ENCODE results near the gene ELOVL1. TPM values are rescaled to one million over a fixed set of nuclear protein-coding genes. Genes with fewer than 3 reads are reported as not detected.

The ELOVL1 gene
- total and polyA plus RNA-seq, 2 of the 13 experiments (the other 11 are each of a cell fraction or from before 2014, with no cell fraction given), result 55.2 to 77.4 TPM

DNA sequence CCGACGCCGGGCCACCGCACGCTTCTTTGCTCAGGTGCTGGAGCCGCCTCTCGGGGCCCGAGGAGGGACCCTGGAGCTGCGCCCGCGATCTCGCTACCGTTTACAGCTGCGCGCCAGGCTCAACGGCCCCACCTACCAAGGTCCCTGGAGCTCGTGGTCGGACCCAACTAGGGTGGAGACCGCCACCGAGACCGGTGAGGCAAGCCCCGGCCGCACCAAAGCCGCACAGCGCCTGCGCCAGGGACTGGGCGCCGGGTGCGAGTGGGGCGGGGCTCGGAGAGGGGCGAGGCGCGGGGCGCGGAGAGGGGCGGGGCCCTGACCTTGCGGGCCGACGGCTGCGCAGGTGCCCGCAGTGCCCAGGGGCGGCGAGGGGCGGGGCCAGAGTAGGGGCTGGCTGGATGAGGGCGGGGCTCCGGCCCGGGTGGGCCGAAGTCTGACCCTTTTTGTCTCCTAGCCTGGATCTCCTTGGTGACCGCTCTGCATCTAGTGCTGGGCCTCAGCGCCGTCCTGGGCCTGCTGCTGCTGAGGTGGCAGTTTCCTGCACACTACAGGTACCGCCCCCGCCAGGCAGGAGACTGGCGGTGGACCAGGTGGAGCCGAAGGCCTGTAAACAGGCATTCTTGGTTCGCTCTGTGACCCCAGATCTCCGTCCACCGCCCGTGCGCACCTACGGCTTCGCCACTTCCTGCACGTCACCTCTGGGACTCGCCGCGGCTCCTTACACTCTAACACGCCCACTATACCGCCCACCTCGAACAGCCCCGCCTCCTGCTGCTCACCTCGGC is 18.8 kb downstream of the ELOVL1 start (continued):
- peak; percentile 44 for TF ChIP-seq ZSCAN29 (CRISPR knock-in tag; conservative IDR thresholded peaks at IDR 0.05)
- no peak for TF ChIP-seq SMAD3 (CRISPR knock-in tag; IDR thresholded peaks at IDR 0.05)
- TF ChIP-seq, protein P1, sequence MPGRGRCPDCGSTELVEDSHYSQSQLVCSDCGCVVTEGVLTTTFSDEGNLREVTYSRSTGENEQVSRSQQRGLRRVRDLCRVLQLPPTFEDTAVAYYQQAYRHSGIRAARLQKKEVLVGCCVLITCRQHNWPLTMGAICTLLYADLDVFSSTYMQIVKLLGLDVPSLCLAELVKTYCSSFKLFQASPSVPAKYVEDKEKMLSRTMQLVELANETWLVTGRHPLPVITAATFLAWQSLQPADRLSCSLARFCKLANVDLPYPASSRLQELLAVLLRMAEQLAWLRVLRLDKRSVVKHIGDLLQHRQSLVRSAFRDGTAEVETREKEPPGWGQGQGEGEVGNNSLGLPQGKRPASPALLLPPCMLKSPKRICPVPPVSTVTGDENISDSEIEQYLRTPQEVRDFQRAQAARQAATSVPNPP (CRISPR knock-in tag; IDR thresholded peaks at IDR 0.05), result peak; percentile 44; the same call in 1 of the 2 replicates
- TF ChIP-seq, protein P2, sequence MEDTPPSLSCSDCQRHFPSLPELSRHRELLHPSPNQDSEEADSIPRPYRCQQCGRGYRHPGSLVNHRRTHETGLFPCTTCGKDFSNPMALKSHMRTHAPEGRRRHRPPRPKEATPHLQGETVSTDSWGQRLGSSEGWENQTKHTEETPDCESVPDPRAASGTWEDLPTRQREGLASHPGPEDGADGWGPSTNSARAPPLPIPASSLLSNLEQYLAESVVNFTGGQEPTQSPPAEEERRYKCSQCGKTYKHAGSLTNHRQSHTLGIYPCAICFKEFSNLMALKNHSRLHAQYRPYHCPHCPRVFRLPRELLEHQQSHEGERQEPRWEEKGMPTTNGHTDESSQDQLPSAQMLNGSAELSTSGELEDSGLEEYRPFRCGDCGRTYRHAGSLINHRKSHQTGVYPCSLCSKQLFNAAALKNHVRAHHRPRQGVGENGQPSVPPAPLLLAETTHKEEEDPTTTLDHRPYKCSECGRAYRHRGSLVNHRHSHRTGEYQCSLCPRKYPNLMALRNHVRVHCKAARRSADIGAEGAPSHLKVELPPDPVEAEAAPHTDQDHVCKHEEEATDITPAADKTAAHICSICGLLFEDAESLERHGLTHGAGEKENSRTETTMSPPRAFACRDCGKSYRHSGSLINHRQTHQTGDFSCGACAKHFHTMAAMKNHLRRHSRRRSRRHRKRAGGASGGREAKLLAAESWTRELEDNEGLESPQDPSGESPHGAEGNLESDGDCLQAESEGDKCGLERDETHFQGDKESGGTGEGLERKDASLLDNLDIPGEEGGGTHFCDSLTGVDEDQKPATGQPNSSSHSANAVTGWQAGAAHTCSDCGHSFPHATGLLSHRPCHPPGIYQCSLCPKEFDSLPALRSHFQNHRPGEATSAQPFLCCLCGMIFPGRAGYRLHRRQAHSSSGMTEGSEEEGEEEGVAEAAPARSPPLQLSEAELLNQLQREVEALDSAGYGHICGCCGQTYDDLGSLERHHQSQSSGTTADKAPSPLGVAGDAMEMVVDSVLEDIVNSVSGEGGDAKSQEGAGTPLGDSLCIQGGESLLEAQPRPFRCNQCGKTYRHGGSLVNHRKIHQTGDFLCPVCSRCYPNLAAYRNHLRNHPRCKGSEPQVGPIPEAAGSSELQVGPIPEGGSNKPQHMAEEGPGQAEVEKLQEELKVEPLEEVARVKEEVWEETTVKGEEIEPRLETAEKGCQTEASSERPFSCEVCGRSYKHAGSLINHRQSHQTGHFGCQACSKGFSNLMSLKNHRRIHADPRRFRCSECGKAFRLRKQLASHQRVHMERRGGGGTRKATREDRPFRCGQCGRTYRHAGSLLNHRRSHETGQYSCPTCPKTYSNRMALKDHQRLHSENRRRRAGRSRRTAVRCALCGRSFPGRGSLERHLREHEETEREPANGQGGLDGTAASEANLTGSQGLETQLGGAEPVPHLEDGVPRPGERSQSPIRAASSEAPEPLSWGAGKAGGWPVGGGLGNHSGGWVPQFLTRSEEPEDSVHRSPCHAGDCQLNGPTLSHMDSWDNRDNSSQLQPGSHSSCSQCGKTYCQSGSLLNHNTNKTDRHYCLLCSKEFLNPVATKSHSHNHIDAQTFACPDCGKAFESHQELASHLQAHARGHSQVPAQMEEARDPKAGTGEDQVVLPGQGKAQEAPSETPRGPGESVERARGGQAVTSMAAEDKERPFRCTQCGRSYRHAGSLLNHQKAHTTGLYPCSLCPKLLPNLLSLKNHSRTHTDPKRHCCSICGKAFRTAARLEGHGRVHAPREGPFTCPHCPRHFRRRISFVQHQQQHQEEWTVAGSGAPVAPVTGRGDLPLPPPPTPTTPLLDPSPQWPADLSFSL (CRISPR knock-in tag; IDR thresholded peaks at IDR 0.05), result no peak
- TF ChIP-seq ZNF816 (CRISPR knock-in tag; IDR thresholded peaks at IDR 0.05; ENCODE audit: borderline replicate concordance), result peak; percentile 78; the same call in 1 of the 2 replicates
- TF ChIP-seq ZNF460 (CRISPR knock-in tag; IDR thresholded peaks at IDR 0.05; ENCODE audit: borderline replicate concordance), result no peak
- 0 out of 2 replicates have a peak, but pooled peaks have one; percentile 36 for TF ChIP-seq PAX8 (CRISPR knock-in tag; IDR thresholded peaks at IDR 0.05; ENCODE audit: borderline replicate concordance)
- TF ChIP-seq SALL1 (CRISPR knock-in tag; IDR thresholded peaks at IDR 0.05), result peak; percentile 58
- TF ChIP-seq ZNF253 (CRISPR knock-in tag; IDR thresholded peaks at IDR 0.05; ENCODE audit: borderline replicate concordance), result no peak
- TF ChIP-seq CCAR2 (optimal IDR thresholded peaks at IDR 0.05; ENCODE audit: low read depth, low read length), result no peak
- TF ChIP-seq HOXD1 (CRISPR knock-in tag; IDR thresholded peaks at IDR 0.05), result peak; percentile 35; the same call in 1 of the 2 replicates
- TF ChIP-seq, protein P3, sequence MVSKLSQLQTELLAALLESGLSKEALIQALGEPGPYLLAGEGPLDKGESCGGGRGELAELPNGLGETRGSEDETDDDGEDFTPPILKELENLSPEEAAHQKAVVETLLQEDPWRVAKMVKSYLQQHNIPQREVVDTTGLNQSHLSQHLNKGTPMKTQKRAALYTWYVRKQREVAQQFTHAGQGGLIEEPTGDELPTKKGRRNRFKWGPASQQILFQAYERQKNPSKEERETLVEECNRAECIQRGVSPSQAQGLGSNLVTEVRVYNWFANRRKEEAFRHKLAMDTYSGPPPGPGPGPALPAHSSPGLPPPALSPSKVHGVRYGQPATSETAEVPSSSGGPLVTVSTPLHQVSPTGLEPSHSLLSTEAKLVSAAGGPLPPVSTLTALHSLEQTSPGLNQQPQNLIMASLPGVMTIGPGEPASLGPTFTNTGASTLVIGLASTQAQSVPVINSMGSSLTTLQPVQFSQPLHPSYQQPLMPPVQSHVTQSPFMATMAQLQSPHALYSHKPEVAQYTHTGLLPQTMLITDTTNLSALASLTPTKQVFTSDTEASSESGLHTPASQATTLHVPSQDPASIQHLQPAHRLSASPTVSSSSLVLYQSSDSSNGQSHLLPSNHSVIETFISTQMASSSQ (IDR thresholded peaks at IDR 0.05; ENCODE audit: low read depth), result no peak
- TF ChIP-seq, protein P3 (CRISPR knock-in tag; IDR thresholded peaks at IDR 0.05; ENCODE audit: borderline replicate concordance), result 0 out of 2 replicates have a peak, but pooled peaks have one; percentile 15
- no peak for TF ChIP-seq ZNF747 (CRISPR knock-in tag; IDR thresholded peaks at IDR 0.05; ENCODE audit: borderline replicate concordance)
- TF ChIP-seq ZNF614 (CRISPR knock-in tag; IDR thresholded peaks at IDR 0.05; ENCODE audit: borderline replicate concordance), result no peak
- no peak; the same call in 1 of the 2 replicates for TF ChIP-seq ZNF746 (CRISPR knock-in tag; IDR thresholded peaks at IDR 0.05)
